Tibial nerve (tissue), 4 donors: Measurements from ENCODE around the gene ZSWIM8.

Source experiments
- EP300 ChIP-seq, 2 donors: sonication (generic); formaldehyde crosslinking; IDR thresholded peaks; one replicate each; pipeline ENCODE4 v1.6.1; 2017; ENCODE audit warnings: antibody characterized with exemption in 2 of 2, mild to moderate bottlenecking in 1 of 2
- POLR2A ChIP-seq, 2 donors: fragments of 450-650 bp; IDR thresholded peaks; one replicate each; pipeline ENCODE4 v1.6.1; 2017; ENCODE audit warnings: antibody characterized with exemption in 2 of 2, mild to moderate bottlenecking in 2 of 2, moderate library complexity in 2 of 2
- TF ChIP-seq, protein P1 (sequence below), 5 experiments: fragments of 200-600 bp in 3 of 5; fragments of 450-650 bp in 2 of 5; sonication (generic) in 3 of 5; IDR thresholded peaks; one replicate each; pipeline ENCODE4 v1.5.1; 2016 to 2019; ENCODE audit warnings: antibody characterized with exemption in 5 of 5, mild to moderate bottlenecking in 3 of 5, moderate library complexity in 2 of 5

DNA sequence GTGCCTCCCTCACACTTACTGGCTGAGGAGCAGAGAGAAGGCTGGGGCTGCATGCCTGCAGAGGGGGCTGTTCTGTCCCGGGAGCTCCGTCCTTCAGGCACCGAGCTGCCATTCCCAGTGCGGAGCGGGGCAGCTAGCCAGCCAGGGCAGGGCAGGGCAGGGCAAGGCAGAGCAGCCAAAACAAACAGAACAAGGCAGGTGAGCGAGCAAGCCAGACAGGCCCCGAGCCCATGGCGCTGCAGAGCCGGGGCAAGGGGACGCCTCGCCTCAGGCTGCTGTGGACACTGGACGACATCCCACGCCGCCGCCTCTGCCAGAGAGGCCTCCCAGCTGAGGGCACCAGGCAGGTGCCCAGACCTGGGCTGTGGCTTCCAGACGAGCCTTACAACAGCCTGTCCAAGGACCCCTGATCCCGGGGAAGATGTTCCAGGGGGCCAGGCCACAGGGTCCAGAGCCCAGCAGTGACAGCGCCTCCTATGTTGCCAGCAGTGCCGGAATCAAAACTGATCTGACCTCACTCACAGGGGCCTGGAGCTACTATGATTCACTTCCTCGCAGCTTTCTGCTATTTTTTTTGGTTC is 34.2 kb downstream of the ZSWIM8 start:
- TF ChIP-seq, protein P1, sequence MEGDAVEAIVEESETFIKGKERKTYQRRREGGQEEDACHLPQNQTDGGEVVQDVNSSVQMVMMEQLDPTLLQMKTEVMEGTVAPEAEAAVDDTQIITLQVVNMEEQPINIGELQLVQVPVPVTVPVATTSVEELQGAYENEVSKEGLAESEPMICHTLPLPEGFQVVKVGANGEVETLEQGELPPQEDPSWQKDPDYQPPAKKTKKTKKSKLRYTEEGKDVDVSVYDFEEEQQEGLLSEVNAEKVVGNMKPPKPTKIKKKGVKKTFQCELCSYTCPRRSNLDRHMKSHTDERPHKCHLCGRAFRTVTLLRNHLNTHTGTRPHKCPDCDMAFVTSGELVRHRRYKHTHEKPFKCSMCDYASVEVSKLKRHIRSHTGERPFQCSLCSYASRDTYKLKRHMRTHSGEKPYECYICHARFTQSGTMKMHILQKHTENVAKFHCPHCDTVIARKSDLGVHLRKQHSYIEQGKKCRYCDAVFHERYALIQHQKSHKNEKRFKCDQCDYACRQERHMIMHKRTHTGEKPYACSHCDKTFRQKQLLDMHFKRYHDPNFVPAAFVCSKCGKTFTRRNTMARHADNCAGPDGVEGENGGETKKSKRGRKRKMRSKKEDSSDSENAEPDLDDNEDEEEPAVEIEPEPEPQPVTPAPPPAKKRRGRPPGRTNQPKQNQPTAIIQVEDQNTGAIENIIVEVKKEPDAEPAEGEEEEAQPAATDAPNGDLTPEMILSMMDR (IDR thresholded peaks at IDR 0.05) = no peak
- TF ChIP-seq POLR2A (IDR thresholded peaks at IDR 0.05) = no peak
- TF ChIP-seq EP300 (IDR thresholded peaks at IDR 0.05) = no peak
